ENCODE measurements around the gene IER3.

The IER3 gene

DNA sequence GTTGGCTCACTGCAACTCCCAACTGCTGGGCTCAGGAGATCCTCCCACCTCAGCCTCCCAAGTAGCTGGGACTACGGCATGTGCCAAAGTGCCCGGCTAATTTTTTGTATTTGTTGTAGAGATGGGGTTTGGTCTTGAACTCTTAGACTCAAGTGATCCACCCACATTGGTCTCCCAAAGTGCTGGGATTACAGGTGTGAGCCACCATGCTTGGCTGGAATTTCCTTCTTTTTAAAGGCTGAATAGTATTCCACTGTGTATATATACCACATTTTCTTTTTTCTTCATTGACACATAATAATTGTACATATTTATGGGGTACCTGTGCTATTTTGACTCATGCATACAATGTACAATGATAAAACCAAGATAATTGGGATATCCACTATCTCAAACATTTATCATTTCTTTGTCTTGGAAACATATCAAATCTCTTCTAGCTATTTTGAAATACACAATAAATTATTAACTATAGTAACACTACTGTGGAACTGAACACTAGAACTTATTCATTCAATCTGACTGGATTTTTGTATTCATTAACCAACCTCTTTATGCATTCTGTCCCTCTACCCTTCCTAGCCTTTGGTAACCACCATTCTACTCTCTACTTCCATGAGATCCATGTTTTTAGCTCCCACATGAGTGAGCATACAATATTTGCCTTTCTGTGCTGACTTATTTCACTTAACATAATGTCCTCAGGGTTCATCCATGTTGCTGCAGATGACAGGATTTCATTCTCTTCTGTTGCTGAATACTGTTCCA, 35.1 kb downstream of the IER3 start:
- in situ Hi-C loops (cut with MboI; ENCODE audit: low sequenced_read_pairs): no loop called here

DNA sequence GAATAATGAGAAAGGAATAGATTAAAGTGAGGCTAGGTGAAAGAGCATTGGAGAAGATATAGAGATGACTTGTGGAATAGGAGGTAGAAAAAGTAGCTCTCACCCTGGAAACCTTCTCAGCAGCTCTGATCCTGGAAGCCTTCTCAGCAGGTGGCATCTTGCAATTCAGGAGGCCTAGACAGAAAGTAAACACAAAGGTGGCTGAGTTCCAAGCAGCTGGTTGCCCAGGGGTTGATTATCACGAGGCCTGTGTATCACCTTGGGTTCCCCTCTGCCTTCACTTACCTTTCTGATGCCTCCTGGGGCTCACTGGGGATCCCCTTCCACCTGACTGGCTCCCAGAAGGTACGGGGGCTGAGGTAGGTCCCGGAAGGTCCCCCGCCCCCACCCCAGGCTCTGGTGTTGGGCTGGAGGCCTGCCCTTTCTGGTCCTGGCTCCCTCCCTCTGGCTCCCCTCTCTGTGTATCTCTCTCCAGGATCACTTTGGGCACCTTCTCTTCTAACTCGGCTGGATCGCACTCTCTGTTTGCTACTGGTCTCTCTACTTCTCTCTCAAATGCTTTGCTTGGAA, 37.0 kb downstream of the IER3 start:
- in situ Hi-C loops (cut with MboI; ENCODE audit: low sequenced_read_pairs): no loop called here

DNA sequence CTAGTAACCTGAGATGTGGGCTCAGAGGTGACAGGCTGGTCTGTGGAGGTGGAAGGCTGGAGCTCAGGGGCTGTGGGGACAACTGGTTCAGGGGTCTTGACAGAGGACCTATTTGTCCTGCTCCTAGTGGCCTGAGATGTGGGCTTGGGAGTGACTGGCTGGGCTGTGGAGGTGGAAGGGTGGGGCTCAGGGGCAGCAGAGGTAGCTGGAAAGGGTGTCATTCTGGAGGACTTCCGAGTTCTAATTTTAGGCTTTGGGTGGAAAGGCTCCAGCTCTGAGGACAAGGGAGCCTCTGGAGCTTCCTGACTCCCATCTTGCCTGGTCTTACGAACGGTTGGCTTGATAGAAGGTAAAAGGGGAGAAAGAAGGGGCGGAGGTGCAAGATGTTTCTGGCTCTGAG, 38.7 kb downstream of the IER3 start:
- in situ Hi-C loops (cut with MboI; ENCODE audit: low sequenced_read_pairs): no loop called here

DNA sequence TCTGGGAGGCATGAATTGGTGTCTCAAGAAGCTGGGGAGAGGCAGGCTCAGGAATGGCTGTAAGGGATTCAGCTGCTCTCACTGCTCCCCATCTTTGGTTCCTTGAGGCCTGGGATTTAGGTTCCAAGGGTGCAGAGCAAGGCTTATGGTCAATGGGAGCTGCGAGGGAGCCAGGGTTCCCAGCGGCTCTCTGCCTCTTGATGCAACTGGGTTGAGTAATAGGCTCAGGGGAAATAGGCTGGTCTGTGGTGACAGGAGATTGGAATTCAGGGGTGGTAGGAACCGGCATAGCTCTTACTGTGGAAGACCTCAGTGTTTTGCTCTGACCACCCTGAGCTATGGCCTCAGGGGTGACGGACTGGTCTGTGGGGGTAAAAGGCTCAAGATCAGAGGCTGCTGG, 40.5 kb downstream of the IER3 start:
- in situ Hi-C loops (cut with MboI; ENCODE audit: low sequenced_read_pairs): no loop called here

DNA sequence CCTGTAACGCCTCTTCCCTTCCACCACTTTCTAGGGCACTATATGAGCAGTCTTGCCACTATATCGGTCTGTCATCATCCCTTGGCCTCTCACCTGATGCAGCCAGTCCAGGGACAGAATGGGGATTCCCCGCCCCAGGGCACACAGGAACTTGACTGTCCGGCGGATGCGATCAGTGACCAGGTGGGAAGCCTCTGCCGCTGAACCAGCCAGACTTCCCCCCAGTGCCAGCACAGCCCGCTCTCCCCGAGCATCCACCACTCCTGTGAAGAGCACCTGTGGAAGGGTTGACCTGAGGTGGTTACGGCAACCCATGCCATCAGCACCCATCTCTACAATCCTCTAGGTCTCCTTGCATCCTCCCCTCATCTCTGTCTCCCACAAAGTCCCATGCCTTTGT, 41.3 kb downstream of the IER3 start:
- in situ Hi-C loops (cut with MboI; ENCODE audit: low sequenced_read_pairs): no loop called here

DNA sequence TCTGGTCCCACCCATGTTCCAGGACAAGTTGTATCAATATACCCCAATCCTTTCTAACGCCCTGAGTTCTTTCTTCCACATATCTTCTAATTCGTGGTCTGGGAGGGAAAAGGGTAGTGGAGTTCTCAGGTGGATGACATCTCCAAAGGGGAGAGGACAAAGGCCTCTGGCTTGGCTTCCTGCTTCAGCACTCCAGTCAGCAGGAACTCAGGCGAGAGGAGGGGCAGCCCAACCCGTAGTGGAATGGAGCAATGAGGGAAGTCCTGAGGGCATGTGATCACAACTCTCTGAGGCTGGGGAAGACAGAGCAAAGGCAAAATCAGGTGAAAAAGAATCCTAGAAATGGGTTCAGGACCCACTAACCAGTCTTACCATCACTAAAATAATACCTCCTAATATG, 44.0 kb downstream of the IER3 start:
- in situ Hi-C loops (cut with MboI; ENCODE audit: low sequenced_read_pairs): no loop called here

DNA sequence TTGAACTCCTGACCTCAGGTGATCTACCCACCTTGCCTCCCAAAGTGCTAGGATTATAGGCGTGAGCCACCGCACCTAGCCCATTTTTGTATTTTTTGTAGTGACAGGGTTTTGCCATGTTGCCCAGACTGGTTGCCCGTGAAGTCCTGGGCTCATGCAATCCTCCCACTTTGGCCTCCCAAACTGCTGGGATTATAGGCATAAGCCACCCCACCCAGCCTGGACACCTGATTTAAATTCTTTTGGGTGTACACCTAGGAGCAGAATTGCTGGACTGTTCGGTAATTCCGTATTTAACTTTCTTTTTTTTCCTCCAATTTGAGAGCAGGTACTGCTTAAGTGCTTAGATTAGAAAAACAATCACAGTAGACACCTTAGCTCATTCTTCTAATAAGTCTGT, 47.9 kb downstream of the IER3 start:
- in situ Hi-C loops (cut with MboI; ENCODE audit: low sequenced_read_pairs): no loop called here
